ENCODE results near the gene WNT3. TPM values are rescaled to one million over a fixed set of nuclear protein-coding genes. Genes with fewer than 3 reads are reported as not detected.

The WNT3 gene
- total RNA-seq, 1 donor from 2014 or later: 2.0 TPM

GRCh38 chr17:46739982-46740381, 78.5 kb downstream of the WNT3 start:
- no peaks in the 10 kb centered on the region for H3K36me3 ChIP-seq (ENCODE audit: control insufficient read depth, insufficient read depth, low read length)
- H3K4me3 ChIP-seq (ENCODE audit: low read depth, low read length): no peak overlapping the region
- TF ChIP-seq, protein P1, sequence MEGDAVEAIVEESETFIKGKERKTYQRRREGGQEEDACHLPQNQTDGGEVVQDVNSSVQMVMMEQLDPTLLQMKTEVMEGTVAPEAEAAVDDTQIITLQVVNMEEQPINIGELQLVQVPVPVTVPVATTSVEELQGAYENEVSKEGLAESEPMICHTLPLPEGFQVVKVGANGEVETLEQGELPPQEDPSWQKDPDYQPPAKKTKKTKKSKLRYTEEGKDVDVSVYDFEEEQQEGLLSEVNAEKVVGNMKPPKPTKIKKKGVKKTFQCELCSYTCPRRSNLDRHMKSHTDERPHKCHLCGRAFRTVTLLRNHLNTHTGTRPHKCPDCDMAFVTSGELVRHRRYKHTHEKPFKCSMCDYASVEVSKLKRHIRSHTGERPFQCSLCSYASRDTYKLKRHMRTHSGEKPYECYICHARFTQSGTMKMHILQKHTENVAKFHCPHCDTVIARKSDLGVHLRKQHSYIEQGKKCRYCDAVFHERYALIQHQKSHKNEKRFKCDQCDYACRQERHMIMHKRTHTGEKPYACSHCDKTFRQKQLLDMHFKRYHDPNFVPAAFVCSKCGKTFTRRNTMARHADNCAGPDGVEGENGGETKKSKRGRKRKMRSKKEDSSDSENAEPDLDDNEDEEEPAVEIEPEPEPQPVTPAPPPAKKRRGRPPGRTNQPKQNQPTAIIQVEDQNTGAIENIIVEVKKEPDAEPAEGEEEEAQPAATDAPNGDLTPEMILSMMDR (IDR thresholded peaks at IDR 0.05; ENCODE audit: insufficient read depth, low read length, poor library complexity, severe bottlenecking): no peak
- no peak for DNase-seq (ENCODE audit: low read depth)
- no peaks in the 10 kb centered on the region for H3K27me3 ChIP-seq (ENCODE audit: control insufficient read depth, insufficient read depth, low read length)

DNA sequence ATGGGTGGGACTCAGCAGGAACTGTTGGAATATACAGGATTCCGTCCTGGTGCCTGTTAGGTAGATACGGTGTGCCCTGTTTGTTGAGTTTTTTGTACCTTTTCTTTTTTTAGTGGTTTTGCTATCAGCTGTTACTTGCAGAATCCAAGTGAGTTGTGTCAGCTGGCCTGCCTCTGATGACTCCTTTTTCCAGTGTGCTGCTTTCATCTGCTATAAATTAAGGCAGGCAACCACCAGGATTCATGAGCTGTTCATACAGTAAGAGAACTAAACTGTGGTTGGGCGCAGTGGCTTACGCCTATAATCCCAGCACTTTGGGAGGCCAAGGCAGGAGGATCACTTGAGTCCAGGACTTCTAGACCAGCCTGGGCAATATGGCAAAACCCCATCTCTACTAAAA, 79.9 kb downstream of the WNT3 start:
- DNase-seq (ENCODE audit: low read depth): no peak
- TF ChIP-seq, protein P1 (IDR thresholded peaks at IDR 0.05; ENCODE audit: insufficient read depth, low read length, poor library complexity, severe bottlenecking): no peak
- H3K4me3 ChIP-seq (ENCODE audit: low read depth, low read length): no peak overlapping the region
- H3K27me3 ChIP-seq (ENCODE audit: control insufficient read depth, insufficient read depth, low read length): no peaks in the 10 kb centered on the region
- H3K36me3 ChIP-seq (ENCODE audit: control insufficient read depth, insufficient read depth, low read length): no peaks in the 10 kb centered on the region

- H3K4me3 ChIP-seq (ENCODE audit: low read depth, low read length): no peak overlapping the region
- H3K36me3 ChIP-seq (ENCODE audit: control insufficient read depth, insufficient read depth, low read length): no peaks in the 10 kb centered on the region
- H3K27me3 ChIP-seq (ENCODE audit: control insufficient read depth, insufficient read depth, low read length): no peaks in the 10 kb centered on the region
- no peak for DNase-seq (ENCODE audit: low read depth)
- TF ChIP-seq, protein P1 (IDR thresholded peaks at IDR 0.05; ENCODE audit: insufficient read depth, low read length, poor library complexity, severe bottlenecking): no peak
These were observed 81.2 kb downstream of the WNT3 start for GRCh38 chr17:46737326-46737725.

GRCh38 chr17:46736100-46736499, 82.4 kb downstream of the WNT3 start:
- TF ChIP-seq, protein P1 (IDR thresholded peaks at IDR 0.05; ENCODE audit: insufficient read depth, low read length, poor library complexity, severe bottlenecking): no peak
- no peaks in the 10 kb centered on the region for H3K27me3 ChIP-seq (ENCODE audit: control insufficient read depth, insufficient read depth, low read length)
- H3K36me3 ChIP-seq (ENCODE audit: control insufficient read depth, insufficient read depth, low read length): no peaks in the 10 kb centered on the region
- no peak for DNase-seq (ENCODE audit: low read depth)
- H3K4me3 ChIP-seq (ENCODE audit: low read depth, low read length): no peak overlapping the region

GRCh38 chr17:46733837-46734475, 84.5 kb downstream of the WNT3 start:
- Histone ChIP-seq H3K27me3 (ENCODE audit: control insufficient read depth, insufficient read depth, low read length) (no peaks in the 10 kb centered on the region), H3K36me3 (ENCODE audit: control insufficient read depth, insufficient read depth, low read length) (no peaks in the 10 kb centered on the region), H3K4me3 (ENCODE audit: low read depth, low read length) (no peak overlapping the region)
- DNase-seq (ENCODE audit: low read depth): no peak
- TF ChIP-seq, protein P1 (IDR thresholded peaks at IDR 0.05; ENCODE audit: insufficient read depth, low read length, poor library complexity, severe bottlenecking): no peak

Measured in kidney epithelial cell (primary cell).